PC-9 (cell line): ENCODE data around the gene LMOD2.

Experiments
- CTCF ChIP-seq: fragments of 200-600 bp; sonication (generic); conservative IDR thresholded peaks from 2 replicates; pipeline ENCODE4 v1.6.1; 2017; ENCODE audit warnings: mixed run types, antibody characterized with exemption, mild to moderate bottlenecking, moderate library complexity
- EZH2 ChIP-seq: fragments of 200-600 bp; sonication (generic); IDR thresholded peaks from 2 replicates; pipeline ENCODE4 v1.8.0; 2017; ENCODE audit warnings: antibody characterized with exemption, low read depth

- TF ChIP-seq CTCF: no peak
- no peak for TF ChIP-seq EZH2
These were observed 56.2 kb downstream of the LMOD2 start for GRCh38 chr7:123711832-123712293.
